GM12878 (cell line): ENCODE results near the gene HPD.

Experiments
- ASH2L ChIP-seq: fragments of 300-600, 200-600 bp; sonication (generic); IDR thresholded peaks from 2 replicates; pipeline ENCODE4 v1.6.1; 2017; ENCODE audit warnings: low read depth, mild to moderate bottlenecking, borderline replicate concordance
- ATF7 ChIP-seq: fragments of 450-650 bp; IDR thresholded peaks from 2 replicates; pipeline ENCODE4 v1.6.1; 2016; ENCODE audit warnings: low read depth, mild to moderate bottlenecking
- BACH1 ChIP-seq: fragments of 450-650 bp; IDR thresholded peaks from 2 replicates; pipeline ENCODE4 v1.6.1; 2017; ENCODE audit warnings: mild to moderate bottlenecking, borderline replicate concordance
- DPF2 ChIP-seq: fragments of 450-650 bp; IDR thresholded peaks from 2 replicates; pipeline ENCODE4 v1.6.1; 2017; ENCODE audit warnings: mild to moderate bottlenecking
- EED ChIP-seq: sonication (generic); IDR thresholded peaks from 2 replicates; pipeline ENCODE4 v1.6.1; 2016; ENCODE audit warnings: antibody characterized with exemption, low read depth
- EZH2 ChIP-seq: IDR thresholded peaks from 2 replicates; pipeline ENCODE4 v1.6.1; 2012; ENCODE audit warnings: low read depth, mild to moderate bottlenecking, control low read depth, inconsistent platforms, low read length, borderline replicate concordance; ENCODE audit not compliant: control insufficient read depth
- RAD21 ChIP-seq: IDR thresholded peaks from 2 replicates; pipeline ENCODE4 v1.6.1; 2011; ENCODE audit warnings: mild to moderate bottlenecking, low read depth, low read length, moderate library complexity; ENCODE audit not compliant: insufficient read depth
- SIX5 ChIP-seq: IDR thresholded peaks from 2 replicates; pipeline ENCODE4 v1.6.1; 2011; ENCODE audit warnings: mild to moderate bottlenecking, low read depth, low read length, moderate library complexity; ENCODE audit not compliant: severe bottlenecking
- SRF ChIP-seq, 2 experiments: IDR thresholded peaks; 2 replicates each; pipeline ENCODE4 v1.6.1; 2011; ENCODE audit warnings: low read depth in 2 of 2, low read length in 2 of 2, mild to moderate bottlenecking in 1 of 2, moderate library complexity in 1 of 2
- SUZ12 ChIP-seq: fragments of 200-600 bp; sonication (generic); IDR thresholded peaks from one replicate; pipeline ENCODE4 v1.6.1; 2018; ENCODE audit warnings: antibody characterized with exemption, mild to moderate bottlenecking; ENCODE audit not compliant: unreplicated experiment
- ZNF274 ChIP-seq: IDR thresholded peaks from one replicate; pipeline ENCODE4 v1.8.0; 2011; ENCODE audit not compliant: insufficient read length, insufficient read depth
- TF ChIP-seq, protein P1 (sequence below), 3 experiments: IDR thresholded peaks in 2 of 3; conservative IDR thresholded peaks in 1 of 3; 2 replicates each; pipeline ENCODE4 v1.5.1; 2011; ENCODE audit warnings: low read depth in 3 of 3, low read length in 3 of 3, mild to moderate bottlenecking in 3 of 3, control low read depth in 2 of 3, moderate library complexity in 2 of 3, inconsistent platforms in 1 of 3, mixed read lengths in 1 of 3; ENCODE audit not compliant: control insufficient read depth in 2 of 3, insufficient read depth in 1 of 3; ENCODE audit errors: extremely low read depth in 1 of 3
- TF ChIP-seq, protein P2 (sequence below): IDR thresholded peaks from 2 replicates; pipeline ENCODE4 v1.6.1; 2011; ENCODE audit warnings: low read depth, low read length, improper control_type of control experiment, borderline replicate concordance
- TF ChIP-seq, protein P3 (sequence below): IDR thresholded peaks from 2 replicates; pipeline ENCODE4 v1.6.1; 2012; ENCODE audit warnings: low read length, inconsistent platforms

DNA sequence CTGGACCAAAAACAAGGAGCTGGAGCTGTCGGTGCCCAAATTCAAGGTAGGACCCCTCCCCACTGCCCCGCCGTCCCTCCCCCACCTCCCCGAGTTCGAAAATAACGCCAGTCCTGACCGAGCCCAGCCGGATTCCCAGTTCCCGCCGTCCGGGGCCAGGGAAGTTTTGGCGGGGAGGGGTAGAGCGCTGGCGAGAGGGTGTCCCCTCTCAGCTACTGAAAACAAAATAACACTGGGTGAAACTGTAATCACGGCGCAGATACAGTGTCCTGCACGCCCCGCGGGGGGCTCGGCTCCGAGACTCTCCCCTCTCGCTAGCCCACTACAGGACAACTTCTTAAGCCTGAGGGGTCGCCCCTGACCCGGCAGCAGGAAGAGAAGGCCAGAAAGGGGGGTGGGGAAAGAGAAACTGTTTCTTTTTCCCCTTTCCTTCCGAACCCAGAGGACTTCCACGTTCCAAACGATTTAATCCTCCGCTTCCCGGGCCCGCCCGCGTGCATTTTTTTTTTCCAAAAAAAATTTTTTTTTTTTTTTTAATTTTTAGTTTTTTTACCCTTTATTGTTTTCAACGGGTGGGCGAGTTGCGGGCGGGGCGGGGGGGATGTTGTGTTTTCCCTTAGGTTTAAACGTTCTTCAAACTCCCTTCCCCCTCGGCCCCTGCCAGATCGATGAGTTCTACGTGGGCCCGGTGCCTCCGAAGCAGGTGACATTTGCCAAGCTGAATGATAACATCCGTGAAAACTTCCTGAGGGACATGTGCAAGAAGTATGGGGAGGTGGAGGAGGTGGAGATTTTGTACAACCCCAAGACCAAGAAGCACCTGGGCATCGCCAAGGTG lies 53.3 kb downstream of the HPD start:
- TF ChIP-seq DPF2 (no peak), ZNF274 (no peak), EED (no peak), RAD21 (no peak), BACH1 (no peak), SUZ12 (no peak), ATF7 (no peak), SIX5 (no peak), ASH2L (no peak), SRF (IDR thresholded peaks at IDR 0.05; ENCODE audit: low read depth in 2 of 2, low read length in 2 of 2) (no peak), EZH2 (no peak)
- TF ChIP-seq, protein P1, sequence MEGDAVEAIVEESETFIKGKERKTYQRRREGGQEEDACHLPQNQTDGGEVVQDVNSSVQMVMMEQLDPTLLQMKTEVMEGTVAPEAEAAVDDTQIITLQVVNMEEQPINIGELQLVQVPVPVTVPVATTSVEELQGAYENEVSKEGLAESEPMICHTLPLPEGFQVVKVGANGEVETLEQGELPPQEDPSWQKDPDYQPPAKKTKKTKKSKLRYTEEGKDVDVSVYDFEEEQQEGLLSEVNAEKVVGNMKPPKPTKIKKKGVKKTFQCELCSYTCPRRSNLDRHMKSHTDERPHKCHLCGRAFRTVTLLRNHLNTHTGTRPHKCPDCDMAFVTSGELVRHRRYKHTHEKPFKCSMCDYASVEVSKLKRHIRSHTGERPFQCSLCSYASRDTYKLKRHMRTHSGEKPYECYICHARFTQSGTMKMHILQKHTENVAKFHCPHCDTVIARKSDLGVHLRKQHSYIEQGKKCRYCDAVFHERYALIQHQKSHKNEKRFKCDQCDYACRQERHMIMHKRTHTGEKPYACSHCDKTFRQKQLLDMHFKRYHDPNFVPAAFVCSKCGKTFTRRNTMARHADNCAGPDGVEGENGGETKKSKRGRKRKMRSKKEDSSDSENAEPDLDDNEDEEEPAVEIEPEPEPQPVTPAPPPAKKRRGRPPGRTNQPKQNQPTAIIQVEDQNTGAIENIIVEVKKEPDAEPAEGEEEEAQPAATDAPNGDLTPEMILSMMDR (IDR thresholded peaks at IDR 0.05 in 2 of 3, conservative IDR thresholded peaks at IDR 0.05 in 1 of 3; ENCODE audit: control insufficient read depth in 2 of 3, extremely low read depth in 1 of 3, insufficient read depth in 1 of 3, low read depth in 3 of 3, low read length in 3 of 3), result no peak
- TF ChIP-seq, protein P2, sequence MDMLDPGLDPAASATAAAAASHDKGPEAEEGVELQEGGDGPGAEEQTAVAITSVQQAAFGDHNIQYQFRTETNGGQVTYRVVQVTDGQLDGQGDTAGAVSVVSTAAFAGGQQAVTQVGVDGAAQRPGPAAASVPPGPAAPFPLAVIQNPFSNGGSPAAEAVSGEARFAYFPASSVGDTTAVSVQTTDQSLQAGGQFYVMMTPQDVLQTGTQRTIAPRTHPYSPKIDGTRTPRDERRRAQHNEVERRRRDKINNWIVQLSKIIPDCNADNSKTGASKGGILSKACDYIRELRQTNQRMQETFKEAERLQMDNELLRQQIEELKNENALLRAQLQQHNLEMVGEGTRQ, result no peak
- TF ChIP-seq, protein P3, sequence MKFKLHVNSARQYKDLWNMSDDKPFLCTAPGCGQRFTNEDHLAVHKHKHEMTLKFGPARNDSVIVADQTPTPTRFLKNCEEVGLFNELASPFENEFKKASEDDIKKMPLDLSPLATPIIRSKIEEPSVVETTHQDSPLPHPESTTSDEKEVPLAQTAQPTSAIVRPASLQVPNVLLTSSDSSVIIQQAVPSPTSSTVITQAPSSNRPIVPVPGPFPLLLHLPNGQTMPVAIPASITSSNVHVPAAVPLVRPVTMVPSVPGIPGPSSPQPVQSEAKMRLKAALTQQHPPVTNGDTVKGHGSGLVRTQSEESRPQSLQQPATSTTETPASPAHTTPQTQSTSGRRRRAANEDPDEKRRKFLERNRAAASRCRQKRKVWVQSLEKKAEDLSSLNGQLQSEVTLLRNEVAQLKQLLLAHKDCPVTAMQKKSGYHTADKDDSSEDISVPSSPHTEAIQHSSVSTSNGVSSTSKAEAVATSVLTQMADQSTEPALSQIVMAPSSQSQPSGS, result no peak
